Heart left ventricle (tissue), 13 donors: ENCODE results near the gene TLK2.
"Not testable (repeated sequence)": the region's sequence is repeated elsewhere in the genome, so short reads cannot be mapped to it uniquely, and the experiment has no call there.

Experiments
- CTCF ChIP-seq, 12 donors: fragments of 200-600 bp; sonication (generic) in 4 of 12; IDR thresholded peaks; one replicate each; pipeline versions ENCODE4 v1.5.0 to v1.8.0; 2018 to 2022; ENCODE audit warnings: antibody characterized with exemption in 12 of 12, mild to moderate bottlenecking in 5 of 12
- POLR2A ChIP-seq, 2 donors: fragments of 450-650 bp; IDR thresholded peaks; one replicate each; pipeline ENCODE4 v1.6.1; 2017; ENCODE audit warnings: antibody characterized with exemption in 2 of 2, mild to moderate bottlenecking in 2 of 2, moderate library complexity in 2 of 2
- donor health status: ischemic (EF 13 %, LVEDD 7.1; RV severe dilation, severe dysfunction).
- donor health status: DM: no; HTN: yes; CAD: no.
- donor health status: DM: no; HTN: no; CAD: no.
- donor health status: ischemic (EF 25% LVEDD 6.9; RV normal size, moderate dysfunction).
- donor health status: ischemic (EF 25% LVEDD 5.7; RV mildly dilated, moderate dysfunction).
- donor health status: ischemic (EF 35%, LVEDD 5.7; RV mildly dilated, moderate dysfunction).
- donor health status: nonischemic (EF 11% LVEDD 7.7; RV severe dilation, severe dysfunction).
- donor health status: DM: yes; HTN: yes; CAD: no.
- donor health status: PGD.
- donor health status: ischemic (EF 29% LVEDD 5.4; RV normal size, mild dysfunction).
- donor health status: nonischemic (EF 23%, LVEDD 6.1; RV moderate dilation, normal function).

DNA sequence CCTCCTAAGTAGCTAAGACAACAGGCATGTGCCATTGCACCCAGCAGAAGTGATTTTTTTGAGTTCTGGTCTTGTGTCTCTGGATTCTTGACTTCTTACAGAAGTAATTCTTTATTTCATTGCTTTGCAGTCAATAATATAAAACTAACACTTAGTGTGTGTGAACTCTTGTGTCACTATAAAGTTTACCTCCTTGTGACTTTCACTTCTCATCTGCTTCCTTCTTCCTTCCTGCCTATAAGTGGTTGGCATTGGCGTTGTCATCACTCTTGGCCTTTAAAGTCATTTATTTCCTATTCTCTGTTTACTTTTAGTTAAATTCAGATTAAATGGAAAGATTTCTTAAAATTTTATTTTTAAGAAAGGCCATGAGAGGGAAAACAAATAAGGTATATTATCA, 12.4 kb downstream of the TLK2 start:
- TF ChIP-seq POLR2A, CTCF (IDR thresholded peaks at IDR 0.05): not testable (repeated sequence)
